Measurements from ENCODE around the gene ATP8A2.

ATP8A2 gene

DNA sequence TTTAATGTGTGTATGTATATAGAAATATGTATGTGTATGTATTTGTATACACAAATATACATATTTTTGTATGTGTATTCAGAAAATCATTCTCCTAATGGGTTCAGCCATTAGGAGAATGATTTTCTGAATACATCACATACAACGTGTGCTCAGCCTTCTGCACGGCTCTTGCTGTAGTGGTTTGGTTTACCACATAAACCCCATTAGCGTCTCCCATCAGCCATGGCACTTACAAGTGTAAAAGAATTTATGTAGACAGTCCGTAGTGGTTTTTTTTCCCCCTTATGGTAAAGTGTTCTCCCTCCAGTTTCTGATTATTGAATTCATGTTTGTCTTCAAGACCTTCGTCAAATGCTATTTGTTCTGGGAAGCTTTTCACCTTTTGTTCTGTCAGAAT is 38.2 kb downstream of the ATP8A2 start:
- Histone ChIP-seq H3K36me3 (no peaks in the 10 kb centered on the region), H3K4me1 (no peaks in the 10 kb centered on the region), H3K27ac (no peak overlapping the region), H3K27me3 (peaks cover 0 to 1% of the 10 kb centered on the region in 2 donors), H3K9me3 (no peaks in the 10 kb centered on the region), H3K4me3 (no peak overlapping the region)
- intact Hi-C loops (cut with DNase I; ENCODE audit: low total_unique reads) = no loop called here
- no peak for DNase-seq
- TF ChIP-seq, protein P1, sequence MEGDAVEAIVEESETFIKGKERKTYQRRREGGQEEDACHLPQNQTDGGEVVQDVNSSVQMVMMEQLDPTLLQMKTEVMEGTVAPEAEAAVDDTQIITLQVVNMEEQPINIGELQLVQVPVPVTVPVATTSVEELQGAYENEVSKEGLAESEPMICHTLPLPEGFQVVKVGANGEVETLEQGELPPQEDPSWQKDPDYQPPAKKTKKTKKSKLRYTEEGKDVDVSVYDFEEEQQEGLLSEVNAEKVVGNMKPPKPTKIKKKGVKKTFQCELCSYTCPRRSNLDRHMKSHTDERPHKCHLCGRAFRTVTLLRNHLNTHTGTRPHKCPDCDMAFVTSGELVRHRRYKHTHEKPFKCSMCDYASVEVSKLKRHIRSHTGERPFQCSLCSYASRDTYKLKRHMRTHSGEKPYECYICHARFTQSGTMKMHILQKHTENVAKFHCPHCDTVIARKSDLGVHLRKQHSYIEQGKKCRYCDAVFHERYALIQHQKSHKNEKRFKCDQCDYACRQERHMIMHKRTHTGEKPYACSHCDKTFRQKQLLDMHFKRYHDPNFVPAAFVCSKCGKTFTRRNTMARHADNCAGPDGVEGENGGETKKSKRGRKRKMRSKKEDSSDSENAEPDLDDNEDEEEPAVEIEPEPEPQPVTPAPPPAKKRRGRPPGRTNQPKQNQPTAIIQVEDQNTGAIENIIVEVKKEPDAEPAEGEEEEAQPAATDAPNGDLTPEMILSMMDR (IDR thresholded peaks at IDR 0.05) = no peak

DNA sequence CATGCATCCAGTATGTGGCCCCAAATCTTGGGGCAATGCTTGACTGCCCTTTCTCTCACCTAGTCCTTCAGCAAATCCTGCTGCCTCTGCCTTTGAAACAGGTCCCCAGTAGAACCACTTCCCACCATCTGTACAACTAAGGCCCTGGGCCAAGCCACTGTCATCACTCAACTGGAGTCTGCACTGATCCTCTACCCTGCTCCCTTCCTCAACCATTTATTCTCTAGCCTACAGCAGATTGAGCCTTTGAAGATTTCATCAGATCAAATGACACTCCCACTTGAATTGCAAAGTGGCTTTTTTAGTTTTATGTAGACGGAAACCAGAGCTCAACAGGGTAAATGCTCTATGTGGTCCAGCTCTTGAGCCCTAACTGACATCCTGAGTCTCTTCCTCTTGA is 43.5 kb downstream of the ATP8A2 start:
- no peaks in the 10 kb centered on the region for H3K4me1 ChIP-seq
- TF ChIP-seq, protein P1 (IDR thresholded peaks at IDR 0.05) = no peak
- peaks cover 0 to 13% of the 10 kb centered on the region in 2 donors for H3K27me3 ChIP-seq
- intact Hi-C loops (cut with DNase I; ENCODE audit: low total_unique reads) = no loop called here
- H3K36me3 ChIP-seq = no peaks in the 10 kb centered on the region
- no peak overlapping the region for H3K4me3 ChIP-seq
- no peak for DNase-seq
- H3K27ac ChIP-seq = no peak overlapping the region
- no peaks in the 10 kb centered on the region for H3K9me3 ChIP-seq

DNA sequence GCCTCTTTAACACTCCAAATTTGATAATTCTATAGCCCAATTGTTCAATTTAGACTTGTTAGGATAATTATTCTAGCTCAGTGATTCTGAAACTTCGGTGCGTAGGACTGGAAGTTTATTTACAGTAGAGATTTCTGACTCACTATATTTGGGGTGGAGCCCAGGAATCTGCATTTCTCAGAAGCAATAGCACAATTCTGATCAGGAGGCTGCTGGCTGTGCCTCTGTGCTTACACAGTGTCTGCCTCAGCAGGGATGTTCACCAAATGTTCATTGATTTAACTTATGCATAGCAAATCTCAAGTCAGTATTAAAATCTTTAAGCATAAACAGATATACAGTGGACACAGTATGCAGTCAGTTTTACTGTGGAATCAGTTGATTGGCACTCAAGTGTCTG is 45.8 kb downstream of the ATP8A2 start:
- Histone ChIP-seq H3K36me3 (no peaks in the 10 kb centered on the region), H3K27me3 (peaks cover 0 to 13% of the 10 kb centered on the region in 2 donors), H3K4me3 (no peak overlapping the region), H3K4me1 (no peaks in the 10 kb centered on the region), H3K27ac (no peak overlapping the region), H3K9me3 (no peaks in the 10 kb centered on the region)
- TF ChIP-seq, protein P1 (IDR thresholded peaks at IDR 0.05) = no peak
- intact Hi-C loops (cut with DNase I; ENCODE audit: low total_unique reads) = no loop called here
- no peak for DNase-seq

DNA sequence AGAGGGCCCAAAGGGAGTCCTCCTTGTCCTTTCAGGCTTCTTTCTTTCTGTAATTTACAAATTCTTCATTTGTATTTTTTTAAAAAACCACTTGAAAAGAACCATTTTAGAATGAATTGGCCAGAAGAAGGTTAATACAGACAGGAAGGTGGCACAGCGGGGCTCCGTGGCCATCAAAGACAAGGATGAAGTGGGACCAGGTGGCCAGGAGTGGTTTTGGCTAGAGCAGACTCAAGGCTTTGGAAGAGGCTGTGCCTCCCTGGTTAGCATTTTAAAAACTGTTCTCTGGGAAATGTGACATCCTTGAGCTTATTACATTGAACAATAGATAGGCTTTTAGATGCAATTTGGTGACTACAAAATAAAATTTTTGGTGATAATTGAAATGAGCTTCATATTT is 48.4 kb downstream of the ATP8A2 start:
- TF ChIP-seq, protein P1 (IDR thresholded peaks at IDR 0.05) = no peak
- H3K27me3 ChIP-seq = peaks cover 0 to 10% of the 10 kb centered on the region in 2 donors
- H3K4me3 ChIP-seq = no peak overlapping the region
- H3K27ac ChIP-seq = no peak overlapping the region
- no peaks in the 10 kb centered on the region for H3K4me1 ChIP-seq
- no peaks in the 10 kb centered on the region for H3K9me3 ChIP-seq
- H3K36me3 ChIP-seq = no peaks in the 10 kb centered on the region
- intact Hi-C loops (cut with DNase I; ENCODE audit: low total_unique reads) = no loop called here
- DNase-seq = no peak

DNA sequence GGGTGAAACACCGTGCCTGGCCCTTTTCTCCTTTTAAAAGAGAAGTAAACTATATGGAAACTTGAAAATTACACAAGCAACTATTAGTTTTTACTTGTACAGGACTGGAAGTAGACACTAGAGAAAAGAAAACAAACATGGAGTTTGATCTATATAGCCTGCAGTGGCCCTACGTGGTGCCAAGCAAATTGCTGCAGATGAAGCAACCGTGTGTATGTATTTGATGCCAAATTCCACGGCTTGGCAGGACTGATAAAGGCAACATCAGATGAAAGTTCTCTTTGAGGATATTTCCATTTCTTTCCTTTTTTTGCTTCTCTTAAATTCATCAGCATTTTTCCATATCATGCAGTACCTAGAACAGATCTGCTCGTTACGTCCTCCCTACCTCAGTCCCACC is 49.8 kb downstream of the ATP8A2 start:
- Histone ChIP-seq H3K4me1 (no peaks in the 10 kb centered on the region), H3K4me3 (no peak overlapping the region), H3K27me3 (peaks cover 0 to 9% of the 10 kb centered on the region in 2 donors), H3K9me3 (no peaks in the 10 kb centered on the region), H3K36me3 (no peaks in the 10 kb centered on the region), H3K27ac (no peak overlapping the region)
- intact Hi-C loops (cut with DNase I; ENCODE audit: low total_unique reads) = no loop called here
- TF ChIP-seq, protein P1 (IDR thresholded peaks at IDR 0.05) = no peak
- no peak for DNase-seq

DNA sequence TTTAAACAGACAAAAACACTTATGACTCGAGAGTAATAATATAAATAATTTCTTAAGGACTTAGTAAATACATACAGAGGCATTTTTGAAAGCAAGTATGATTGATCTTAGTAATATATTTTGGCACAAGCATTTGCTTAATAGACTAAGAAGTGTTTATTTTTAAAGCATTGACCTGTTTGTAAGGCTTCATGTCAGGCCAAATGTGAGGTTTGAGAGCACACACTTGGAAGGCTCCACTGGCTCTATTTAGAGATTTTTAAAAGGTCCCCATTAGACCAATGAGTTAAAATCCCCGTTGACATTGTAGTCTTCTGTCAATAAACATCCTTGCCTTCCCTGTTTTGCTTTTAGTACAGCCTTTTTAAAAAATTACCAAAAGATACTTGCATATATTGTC is 50.4 kb downstream of the ATP8A2 start:
- H3K27ac ChIP-seq = no peak overlapping the region
- H3K27me3 ChIP-seq = peaks cover 0 to 9% of the 10 kb centered on the region in 2 donors
- TF ChIP-seq, protein P1 (IDR thresholded peaks at IDR 0.05) = no peak
- H3K4me3 ChIP-seq = no peak overlapping the region
- intact Hi-C loops (cut with DNase I; ENCODE audit: low total_unique reads) = no loop called here
- no peak for DNase-seq
- no peaks in the 10 kb centered on the region for H3K36me3 ChIP-seq
- H3K9me3 ChIP-seq = peaks cover 0 to 3% (median 0%) of the 10 kb centered on the region in 3 donors
- no peaks in the 10 kb centered on the region for H3K4me1 ChIP-seq

All from tibial artery (tissue), 4 donors.